A172 (cell line): ENCODE measurements around the gene TPPP3. TPM values are rescaled to one million over a fixed set of nuclear protein-coding genes. Genes with fewer than 3 reads are reported as not detected.
"Not testable (repeated sequence)": the region's sequence is repeated elsewhere in the genome, so short reads cannot be mapped to it uniquely, and the experiment has no call there.

Experiments used
- DNase-seq: peaks from one replicate; pipeline ENCODE4 v3.0.0-alpha.2; 2015; ENCODE audit warnings: low spot score
- total RNA-seq: library from RNA; depleted of rRNA; stranded (reverse); fragments of >200 nt; shearing (Covaris generic); gene quantifications from 2 replicates; pipeline ENCODE4 v1.2.3, GENCODE V29; 2014

Gene TPPP3
- total RNA-seq, 1 experiment from 2014 or later = 0.31 TPM

DNA sequence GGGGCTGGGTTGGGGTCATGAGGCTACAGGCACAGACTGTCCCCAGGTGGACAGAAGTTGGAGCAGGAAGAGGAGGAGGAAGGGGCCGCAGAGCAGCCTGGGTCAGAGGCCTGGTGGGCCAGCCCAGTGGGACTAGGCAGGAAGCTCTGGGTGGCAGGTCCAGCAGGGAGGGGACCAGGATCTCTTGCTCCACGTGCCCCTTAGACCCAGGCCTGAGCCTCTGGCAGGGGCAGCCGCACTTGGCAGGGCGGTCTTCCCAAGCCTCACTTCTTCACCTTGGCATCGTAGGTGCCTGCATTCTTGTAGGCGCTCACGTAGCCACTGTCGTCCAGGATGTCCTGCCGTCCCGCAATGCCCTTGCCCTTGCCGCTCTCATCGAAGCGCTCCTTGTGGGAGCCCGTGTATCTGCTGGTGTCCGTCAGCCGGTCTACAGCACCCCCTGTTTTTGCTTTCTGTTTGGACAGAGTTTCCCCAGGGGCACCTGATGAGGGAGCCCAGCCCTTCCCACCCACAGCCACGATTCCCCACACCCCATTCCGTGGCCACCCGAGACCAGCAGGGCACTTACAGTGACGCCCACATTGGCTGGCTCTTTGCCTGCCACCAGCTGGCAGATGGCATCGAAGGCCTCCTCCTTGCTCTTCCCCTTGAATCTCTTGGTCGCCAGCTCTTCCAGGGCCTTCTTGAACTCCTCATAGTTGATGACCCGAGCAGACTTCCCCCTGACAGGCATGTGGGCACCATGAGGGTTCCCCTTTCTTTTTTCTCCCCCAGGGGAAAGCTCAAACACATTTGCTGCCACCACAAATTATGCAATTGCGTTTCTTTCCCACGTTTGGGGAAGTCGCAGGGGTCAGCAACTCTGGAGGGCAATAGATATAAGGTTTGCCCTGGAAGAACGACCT, 3.1 kb downstream of the TPPP3 start:
- no peak for DNase-seq

DNA sequence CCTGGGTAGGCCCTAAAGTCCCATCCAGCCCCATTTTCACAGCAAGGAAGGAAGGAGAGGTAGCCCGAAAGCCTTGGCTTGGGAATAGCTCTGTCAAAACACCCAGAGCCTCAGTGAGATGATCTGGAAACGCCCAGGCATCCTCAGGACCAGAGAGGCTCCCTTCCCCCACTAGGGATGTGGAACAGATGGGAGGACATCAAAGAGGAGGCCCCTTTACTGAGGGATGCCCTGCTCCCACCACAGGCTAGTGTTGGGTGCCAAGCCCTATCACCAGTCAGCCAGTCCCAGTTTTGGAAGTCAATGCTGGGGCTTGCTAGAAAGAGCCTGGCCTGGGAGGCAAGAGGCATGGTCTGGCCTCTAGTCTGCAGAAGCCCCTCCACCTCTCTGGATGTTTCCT, 4.7 kb downstream of the TPPP3 start:
- no peak for DNase-seq

DNA sequence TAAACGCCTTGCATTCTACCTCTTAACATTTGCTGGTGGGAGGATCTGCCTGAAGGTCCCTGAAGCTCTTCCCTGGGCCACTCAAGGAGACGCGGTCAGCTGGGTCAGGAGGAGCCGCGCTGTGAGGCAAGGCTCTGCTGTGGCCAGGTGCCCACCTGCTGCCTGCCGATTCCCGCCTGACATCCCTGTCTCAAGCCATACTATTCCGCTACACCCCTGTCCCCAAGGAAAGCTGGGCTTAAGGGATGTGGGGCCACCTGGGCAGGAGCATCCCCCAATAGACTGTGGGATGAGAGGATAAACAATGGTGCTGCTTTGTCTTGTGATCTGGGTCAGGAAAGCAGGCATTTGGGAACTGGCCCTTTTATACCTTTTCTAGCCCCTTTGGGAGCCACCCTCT, 5.1 kb downstream of the TPPP3 start:
- no peak for DNase-seq

DNA sequence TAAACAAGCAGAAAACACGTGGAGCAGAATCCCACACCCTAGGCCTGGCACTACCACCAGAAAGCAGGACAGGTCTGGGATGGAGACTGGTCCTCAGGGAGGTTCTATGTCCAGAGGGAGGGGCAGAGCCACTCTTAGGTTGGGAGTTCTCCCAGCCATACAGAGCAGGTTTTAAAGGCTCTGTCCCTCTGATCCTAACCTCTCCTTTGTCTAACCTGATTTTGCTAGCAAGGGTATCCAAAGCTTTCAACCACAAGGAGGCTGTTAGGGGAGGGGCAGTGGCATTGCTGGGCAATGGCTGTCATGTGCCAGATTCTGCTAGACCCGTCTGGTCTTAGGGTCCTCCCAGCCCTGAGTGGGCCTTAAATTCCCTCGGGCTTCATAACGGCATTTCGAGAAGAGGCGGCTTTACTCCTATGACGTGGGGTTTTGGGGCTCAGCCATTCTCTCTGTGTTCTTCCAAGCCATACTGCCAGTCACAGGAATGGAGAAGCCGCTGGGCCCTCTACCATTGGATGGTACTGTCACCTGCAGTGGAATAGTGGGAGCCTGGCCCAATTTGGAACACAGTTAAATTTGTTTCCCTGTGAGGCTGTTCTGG, 5.7 kb downstream of the TPPP3 start:
- DNase-seq = no peak

DNA sequence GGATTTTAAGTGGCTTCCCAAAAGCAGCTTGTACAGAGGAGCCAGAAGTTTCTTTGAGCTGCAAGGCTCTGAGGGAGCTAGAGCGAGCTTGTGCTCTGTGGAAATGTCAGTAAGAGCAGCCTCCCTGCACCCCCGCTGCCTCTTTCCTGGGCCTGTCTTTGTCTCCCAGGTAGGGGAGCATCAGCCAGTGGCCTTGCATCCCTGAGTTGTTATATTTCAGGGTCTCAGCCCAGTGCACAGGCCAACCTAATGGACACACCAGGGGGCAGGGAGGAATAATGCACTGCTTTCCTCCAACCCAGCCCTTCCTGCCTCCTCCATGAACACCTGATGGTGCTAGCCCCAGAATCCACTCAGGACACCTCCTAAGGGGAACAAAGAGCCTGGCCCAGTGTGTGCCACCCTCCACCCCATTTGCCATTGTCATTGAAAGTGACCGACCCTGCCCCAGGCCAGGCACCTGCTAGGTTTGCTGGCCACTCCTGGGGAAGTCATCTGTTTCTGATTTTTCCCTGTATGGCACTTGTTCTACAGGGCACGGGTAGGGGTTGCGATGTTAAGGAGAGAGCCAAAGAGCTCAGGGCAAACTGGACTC, 6.3 kb downstream of the TPPP3 start:
- no peak for DNase-seq

DNA sequence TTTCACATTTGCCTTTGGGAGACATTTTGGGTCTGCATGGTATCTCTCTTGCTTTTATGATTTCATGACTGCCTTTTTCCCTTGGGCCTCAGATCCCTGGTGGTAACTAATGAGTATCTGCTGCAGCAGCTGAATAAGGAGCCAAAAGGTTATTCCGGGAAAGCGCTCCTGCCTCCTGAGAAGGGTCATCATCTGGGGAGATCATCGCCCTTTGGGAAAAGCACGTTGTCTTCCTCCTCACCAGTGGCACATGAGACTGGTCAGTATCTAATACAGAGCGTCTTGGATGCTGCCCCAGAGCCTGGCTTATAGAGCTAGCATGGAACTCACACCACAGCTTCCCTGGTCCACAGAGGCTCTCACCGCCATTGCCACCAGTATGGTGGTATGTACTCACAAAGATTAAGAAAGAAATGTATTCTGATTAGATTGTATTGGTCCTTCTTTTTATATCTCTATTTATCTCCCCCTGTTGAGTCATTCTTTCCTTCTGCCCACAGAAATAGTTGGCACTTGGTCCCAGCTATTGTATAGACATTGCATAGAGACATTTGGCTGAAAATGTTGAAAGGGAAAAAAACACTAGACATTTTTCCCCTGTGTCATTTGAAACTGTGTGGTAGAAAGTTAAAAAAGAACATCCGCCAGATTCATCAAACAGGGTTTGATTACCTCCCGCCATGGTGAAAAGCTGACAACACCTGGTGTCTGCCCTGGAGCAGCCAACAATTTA, 8.4 kb downstream of the TPPP3 start:
- DNase-seq = no peak

DNA sequence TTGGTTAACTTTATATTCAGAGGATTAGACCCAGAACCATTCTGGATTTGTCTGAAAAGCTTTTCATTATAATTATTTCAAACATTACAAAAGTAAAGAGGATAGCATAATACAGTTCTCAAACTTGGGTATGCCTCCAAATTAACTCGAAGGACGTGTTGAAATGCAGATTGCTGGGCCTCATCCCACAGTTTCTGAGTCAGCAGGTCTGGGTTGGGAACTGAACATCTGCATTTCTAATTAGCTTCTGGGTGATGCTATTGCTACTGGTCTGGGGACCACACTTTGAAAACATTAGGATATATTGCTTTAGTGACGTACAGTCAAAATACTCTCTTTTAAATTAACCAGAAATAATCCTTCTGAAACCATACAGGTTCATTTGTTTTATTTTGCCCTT, 10.0 kb downstream of the TPPP3 start:
- DNase-seq = no peak

DNA sequence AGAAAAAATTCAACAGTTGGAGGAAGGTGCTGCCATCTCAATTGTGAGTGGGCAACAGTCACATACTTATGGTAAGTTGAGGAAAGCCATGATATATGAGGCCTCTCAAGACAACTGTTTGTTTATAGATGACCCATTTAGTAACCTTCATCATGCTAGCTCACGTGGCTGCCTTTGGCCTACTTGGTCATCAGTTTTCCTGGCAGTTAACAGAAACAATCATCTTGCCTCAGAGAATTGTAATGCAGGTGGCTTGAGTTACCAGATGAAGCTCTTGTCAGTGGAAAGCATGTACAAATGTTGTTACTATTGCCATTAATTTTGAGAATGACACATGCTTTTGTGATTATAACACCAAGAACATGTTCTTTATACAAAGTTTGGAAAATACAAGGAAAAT, 14.7 kb downstream of the TPPP3 start:
- no peak for DNase-seq

DNA sequence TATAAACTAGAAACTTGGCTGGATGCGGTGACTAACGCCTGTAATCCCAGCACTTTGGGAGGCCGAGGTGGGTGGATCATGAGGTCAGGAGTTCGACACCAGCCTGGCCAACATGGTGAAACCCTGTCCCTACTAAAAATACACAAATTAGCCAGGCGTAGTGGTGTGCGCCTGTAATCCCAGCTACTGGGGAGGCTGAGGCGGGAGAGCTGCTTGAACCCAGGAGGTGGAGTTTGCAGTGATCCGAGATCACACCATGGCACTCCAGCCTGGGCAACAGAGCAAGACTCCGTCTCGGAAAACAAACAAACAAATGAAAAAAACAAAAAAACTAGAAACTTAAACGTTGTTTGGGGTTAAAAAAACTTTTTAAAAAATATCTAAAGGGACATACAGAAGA, 17.3 kb downstream of the TPPP3 start:
- DNase-seq = not testable (repeated sequence)

DNA sequence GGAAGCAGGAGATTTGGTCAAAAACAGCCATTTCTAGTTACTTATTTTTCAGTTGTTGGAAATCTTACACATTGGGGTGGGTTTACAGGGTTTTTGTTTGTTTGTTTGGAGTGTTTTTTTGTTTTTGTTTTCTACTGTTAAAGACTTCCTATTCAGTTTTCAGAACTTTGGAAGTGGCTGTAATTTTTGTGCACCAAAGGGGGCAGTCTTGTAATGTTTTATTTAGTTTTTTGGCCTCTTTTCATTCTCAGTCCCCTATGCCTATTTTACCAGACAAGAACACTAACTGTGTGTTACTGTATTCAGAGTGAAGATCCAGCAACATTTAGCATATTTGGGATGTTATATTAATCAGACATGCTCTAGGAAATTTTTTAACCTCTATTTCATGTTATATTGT, 20.6 kb downstream of the TPPP3 start:
- DNase-seq = peak; percentile 30

DNA sequence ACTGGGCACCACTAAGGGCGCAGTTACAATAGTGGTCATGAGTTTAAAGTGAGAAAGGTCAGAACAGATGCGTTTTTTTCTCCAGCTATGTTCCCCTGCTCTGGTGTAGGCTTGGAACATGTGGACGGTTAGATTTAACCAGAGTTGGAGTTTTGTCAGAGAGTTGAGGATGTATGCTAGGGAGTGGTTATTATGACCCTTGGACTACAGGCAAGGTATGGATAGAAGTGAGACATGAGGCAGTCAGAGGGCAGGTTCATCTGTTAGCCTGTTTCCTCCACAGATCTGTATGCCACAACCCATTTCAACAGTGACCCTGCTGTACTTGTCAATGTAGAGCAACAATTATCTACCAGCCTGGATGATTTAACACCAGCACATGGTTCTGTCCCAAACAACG, 22.6 kb downstream of the TPPP3 start:
- DNase-seq = no peak

DNA sequence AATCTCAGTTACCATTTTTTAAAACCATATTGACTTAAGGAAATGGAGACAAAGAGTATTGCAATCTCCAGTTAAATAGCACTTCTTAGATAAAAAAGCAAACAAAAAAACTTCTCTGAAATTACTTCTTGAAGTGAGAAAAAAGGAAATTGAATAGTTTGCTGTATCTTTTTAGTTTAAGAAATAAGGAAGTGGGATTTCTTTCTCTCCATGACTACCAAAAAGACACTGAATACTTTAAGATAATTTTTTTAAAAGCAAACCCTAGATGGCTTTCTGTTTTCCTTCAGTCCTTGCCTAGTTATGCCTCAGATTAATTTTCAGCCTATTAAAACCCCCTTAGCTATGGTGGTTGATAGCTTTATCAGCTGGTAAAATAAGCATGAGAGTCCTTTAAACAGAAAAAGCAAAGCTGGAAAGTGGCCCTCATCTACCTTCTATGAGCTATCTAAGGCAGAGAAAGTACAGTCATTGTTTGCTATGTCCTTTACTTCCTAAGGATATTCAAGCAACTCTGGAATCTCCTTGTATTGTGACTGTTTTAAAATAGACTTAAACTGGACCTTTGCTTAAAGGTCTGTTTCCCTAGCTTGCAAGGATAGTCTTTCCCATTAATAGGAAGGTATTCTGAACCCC, 28.6 kb downstream of the TPPP3 start:
- DNase-seq = no peak

DNA sequence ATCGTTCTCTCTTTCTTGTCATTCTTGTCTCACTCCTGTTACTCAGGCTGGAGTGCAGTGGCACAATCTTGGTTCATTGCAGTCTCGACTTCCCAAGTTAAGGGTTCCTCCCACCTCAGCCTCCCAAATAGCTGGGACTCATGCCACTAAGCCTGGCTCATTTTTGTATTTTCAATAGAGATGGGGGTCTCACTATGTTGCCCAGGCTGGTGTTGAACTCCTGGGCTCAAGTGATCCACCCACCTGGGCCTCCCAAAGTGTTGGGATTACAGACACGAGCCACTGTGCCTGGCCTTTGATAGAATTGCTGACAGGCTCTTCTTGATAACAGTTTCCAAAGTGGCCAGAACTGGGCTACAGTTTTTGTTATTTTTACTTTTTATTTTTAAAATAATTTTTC, 32.3 kb downstream of the TPPP3 start:
- no peak for DNase-seq

DNA sequence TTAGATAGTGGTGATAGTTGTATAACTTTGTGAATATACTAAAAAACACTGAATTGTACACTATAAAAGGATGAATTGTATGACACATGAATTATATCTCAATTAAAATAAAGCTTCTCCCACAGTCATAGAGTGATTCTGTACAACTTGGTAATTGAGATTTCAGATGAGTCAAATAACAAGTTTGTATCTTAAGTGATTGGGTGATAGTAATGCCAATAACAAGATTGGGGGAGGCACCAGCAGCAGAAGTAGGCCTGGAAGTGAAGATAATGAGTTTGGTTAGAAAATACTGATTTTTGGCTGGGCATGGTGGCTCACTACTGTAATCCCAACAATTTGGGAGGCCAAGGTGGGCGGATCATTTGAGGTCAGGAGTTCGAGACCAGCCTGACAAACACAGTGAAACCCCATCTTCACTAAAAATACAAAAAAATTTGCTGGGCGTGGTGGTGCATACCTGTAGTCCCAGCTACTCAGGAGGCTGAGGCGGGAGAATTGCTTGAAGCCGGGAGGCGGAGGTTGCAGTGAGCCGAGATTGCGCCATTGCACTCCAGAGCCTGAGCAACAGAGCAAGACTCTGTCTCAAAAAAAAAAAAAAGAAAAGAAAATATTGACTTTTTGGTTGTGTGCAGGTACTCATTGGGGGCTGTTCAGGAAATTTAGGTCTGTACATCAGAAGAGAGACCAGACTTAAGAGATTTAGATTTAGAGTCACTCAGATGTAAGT, 33.6 kb downstream of the TPPP3 start:
- not testable (repeated sequence) for DNase-seq

DNA sequence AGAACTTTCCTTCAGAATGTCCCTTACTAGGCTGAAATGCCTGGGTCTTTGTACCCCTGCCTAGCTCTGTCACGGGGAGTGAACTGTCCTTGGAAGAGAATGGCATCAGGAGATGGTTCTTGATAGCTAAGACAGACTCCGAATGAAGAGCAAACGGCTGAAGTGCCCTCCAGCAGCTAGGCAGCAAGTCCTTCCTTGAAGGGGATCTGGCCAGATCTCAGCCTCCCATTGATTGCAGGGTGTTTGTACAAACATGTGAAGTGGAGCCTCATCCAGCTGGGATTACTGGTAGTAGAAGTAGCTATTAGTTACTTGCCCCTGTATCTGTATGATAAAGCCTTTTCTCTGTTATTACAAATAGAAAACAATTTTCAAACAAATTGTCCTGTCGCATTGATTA, 35.7 kb downstream of the TPPP3 start:
- no peak for DNase-seq

DNA sequence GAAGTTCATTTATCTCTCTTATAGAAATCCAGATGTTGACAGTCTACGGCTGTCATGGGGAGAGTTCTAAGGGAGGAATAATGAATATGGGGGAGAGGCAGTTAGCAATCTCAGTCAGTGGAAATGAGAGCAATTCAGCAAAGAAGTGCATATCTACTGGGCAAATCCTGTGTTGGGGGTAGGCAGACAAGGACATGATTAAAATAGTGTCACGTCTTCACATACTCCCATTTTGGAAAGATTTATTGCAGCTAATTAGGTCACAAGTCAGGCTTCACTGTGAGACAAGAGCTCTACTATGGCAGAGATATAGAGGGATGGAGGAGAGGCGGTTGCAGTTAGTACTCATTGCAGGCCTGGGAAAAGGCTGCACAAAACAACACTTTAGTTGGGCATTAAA, 36.9 kb downstream of the TPPP3 start:
- DNase-seq = no peak

DNA sequence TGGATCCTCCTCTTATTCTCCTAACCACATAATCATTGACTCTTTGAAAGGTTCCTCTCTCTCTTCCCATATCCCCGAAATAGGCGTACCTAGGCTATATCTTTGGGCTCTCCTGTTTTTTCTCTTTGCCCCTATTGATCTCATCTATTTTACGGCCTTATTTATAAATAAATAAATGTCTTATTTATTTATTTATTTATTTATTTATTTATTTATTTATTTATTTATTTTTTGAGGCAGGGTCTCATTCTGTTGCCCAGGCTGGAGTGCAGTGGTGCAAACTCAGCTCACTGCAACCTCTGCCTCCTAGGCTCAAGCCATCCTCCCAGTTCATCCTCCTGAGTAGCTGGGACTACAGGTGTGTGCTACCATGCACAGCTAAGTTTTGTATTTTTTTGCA, 40.8 kb downstream of the TPPP3 start:
- not testable (repeated sequence) for DNase-seq

DNA sequence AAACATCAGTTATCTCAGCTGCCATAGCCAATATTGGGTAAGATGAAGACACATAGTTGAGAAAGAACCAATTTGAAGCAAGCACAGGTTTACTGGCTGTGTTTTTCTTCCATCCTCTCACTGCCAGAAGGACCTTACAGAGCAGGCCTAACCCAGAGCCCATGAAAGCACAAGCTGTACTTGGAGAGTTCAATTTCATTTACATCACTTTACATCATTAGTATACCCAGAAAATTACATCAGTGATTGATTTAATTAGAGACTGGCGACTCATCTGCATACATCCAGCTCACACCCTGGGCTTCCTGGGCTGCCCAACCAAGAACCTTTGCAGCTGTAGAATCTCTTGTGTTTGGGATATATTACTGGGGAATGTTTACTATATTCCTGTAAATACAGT, 43.0 kb downstream of the TPPP3 start:
- no peak for DNase-seq

DNA sequence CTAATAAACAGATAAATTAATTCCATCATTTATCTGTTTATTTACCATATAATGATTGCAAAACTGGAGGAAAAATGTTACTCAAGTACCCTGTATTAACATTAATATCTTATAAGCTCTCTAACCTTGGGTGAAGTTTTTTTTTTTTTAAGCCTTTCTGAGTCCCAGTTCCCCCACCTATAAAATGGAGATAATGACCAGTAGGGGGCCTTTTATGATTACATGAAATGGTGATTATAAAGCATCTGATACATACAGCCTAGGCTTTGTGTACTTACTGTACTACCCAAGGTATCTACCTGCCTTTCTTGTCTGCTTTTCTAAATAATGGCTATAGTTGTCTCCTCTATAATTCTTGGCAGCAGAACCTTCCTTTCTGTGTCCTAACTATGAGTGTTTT, 44.1 kb downstream of the TPPP3 start:
- peak; percentile 32 for DNase-seq

DNA sequence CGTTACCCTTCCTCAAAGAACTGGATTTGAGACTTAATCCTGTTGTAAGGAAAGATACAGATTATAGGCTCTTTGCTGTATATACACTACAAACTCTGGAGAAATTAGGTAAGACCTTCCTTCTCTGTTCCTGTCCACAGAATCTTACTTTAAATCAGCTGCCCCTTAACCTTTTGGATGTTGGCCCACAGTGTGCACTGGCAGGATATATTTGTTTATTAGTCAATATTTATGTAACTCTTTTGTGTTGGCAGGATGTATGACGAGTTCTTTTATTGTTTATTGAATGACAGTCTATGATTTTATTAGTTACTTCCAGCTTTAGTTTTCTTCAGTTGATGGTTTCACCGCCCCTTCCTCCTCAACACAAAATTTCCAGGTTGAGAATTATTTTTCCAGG, 47.0 kb downstream of the TPPP3 start:
- DNase-seq = no peak

DNA sequence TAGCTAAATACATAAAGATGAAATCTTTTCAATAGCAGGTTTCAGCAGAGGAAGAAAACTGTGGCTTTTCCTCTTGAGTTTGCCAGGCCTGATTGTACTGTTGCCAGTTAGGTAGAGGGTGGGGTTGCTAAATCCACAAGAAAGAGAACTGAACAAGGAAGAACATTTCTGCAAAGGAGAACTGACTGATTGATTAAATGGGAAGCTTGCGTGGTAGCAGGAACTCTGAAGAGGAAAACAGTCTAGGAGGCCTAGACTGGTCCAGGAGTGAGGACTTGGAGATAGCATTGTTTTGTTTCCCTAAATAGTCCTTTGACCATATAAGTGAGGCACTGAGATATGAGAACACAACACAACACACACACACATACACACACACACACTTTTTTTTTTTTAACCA, 47.9 kb downstream of the TPPP3 start:
- no peak for DNase-seq
